HCT116 (cell line): ENCODE measurements around the gene CD96. TPM values are rescaled to one million over a fixed set of nuclear protein-coding genes. Genes with fewer than 3 reads are reported as not detected.

ENCODE experiments used
- ATAC-seq: fragments of 200-7000 bp; cut with Tn5 transposase; 2 replicates; pipeline ENCODE4 v1.9.1; 2020; ENCODE audit warnings: mild to moderate bottlenecking, moderate library complexity
- BruUV-seq: library from RNA; stranded (reverse); fragments of 400-500 nt; replicated peaks from 2 replicates; lab custom pipeline; 2021; lab: Mats Ljungman, UMichigan
- CTCF ChIA-PET: fragments of 300-600 bp; sonication (Branson Sonifier 250); formaldehyde crosslinking; loops from one replicate; lab custom pipeline; 2021; ENCODE audit warnings: antibody characterized with exemption; lab: Charles Lee
- POLR2A ChIA-PET: fragments of 300-600, 350-600 bp; sonication (Branson Sonifier 250); formaldehyde crosslinking; loops from one replicate; lab custom pipeline; 2021; ENCODE audit warnings: antibody characterized with exemption; lab: Charles Lee
- RAD21 ChIA-PET, 2 experiments: fragments of 300-600 bp; sonication (Branson Sonifier 250); formaldehyde crosslinking; loops; one replicate each; lab custom pipeline; 2023; ENCODE audit warnings: low total read pairs in 2 of 2; ENCODE audit not compliant: uncharacterized antibody in 2 of 2, unreplicated experiment in 2 of 2, low non-redundant PET in 1 of 2; lab: Charles Lee
- DNase-seq: peaks from one replicate; pipeline ENCODE4 v3.0.0-alpha.2; 2010; ENCODE audit warnings: low read depth, low spot score
- H2AFZ ChIP-seq: fragments of 200-600 bp; shearing (Covaris generic), sonication (generic); 2 replicates; pipeline ENCODE4 v1.6.1; 2017; ENCODE audit warnings: low read depth, mixed run types, mixed read lengths, antibody characterized with exemption, low read length; ENCODE audit not compliant: poor library complexity, severe bottlenecking
- H3K27ac ChIP-seq: 2 replicates; pipeline ENCODE4 v1.5.1; 2012; ENCODE audit warnings: low read depth, low read length
- H3K27me3 ChIP-seq: fragments of 200-600 bp; sonication (generic); 2 replicates; pipeline ENCODE4 v1.6.1; 2016; ENCODE audit warnings: mixed run types, low read length, mixed read lengths; ENCODE audit not compliant: insufficient read depth
- H3K36me3 ChIP-seq, 2 experiments: fragments of 200-500 bp in 1 of 2; fragments of 200-600 bp in 1 of 2; sonication (Bioruptor generic) in 1 of 2; sonication (generic) in 1 of 2; 2 replicates each; pipeline versions ENCODE4 v1.5.1 to v1.6.1; 2014 to 2016; ENCODE audit warnings: low read length in 2 of 2, inconsistent platforms in 1 of 2, mixed read lengths in 1 of 2, mixed run types in 1 of 2; ENCODE audit not compliant: insufficient read depth in 2 of 2, control insufficient read depth in 1 of 2
- H3K4me1 ChIP-seq, 2 experiments: fragments of 200-600 bp in 1 of 2; sonication (generic) in 1 of 2; 2 replicates each; pipeline versions ENCODE4 v1.5.1 to v1.6.1; 2012 to 2017; ENCODE audit warnings: low read length in 2 of 2, inconsistent platforms in 1 of 2, mild to moderate bottlenecking in 1 of 2, mixed read lengths in 1 of 2, mixed run types in 1 of 2, moderate library complexity in 1 of 2; ENCODE audit not compliant: insufficient read depth in 2 of 2, control insufficient read depth in 1 of 2
- H3K4me2 ChIP-seq: fragments of 200-600 bp; sonication (generic); 2 replicates; pipeline ENCODE4 v1.6.1; 2017; ENCODE audit warnings: mixed run types, low read length, mixed read lengths
- H3K4me3 ChIP-seq, 2 experiments: fragments of 200-600 bp in 1 of 2; sonication (generic) in 1 of 2; replicated peaks in 1 of 2; 2 replicates each; pipeline ENCODE4 v1.5.1; 2011 to 2016; ENCODE audit warnings: low read length in 2 of 2, control low read depth in 1 of 2, low read depth in 1 of 2, mild to moderate bottlenecking in 1 of 2, mixed read lengths in 1 of 2, mixed run types in 1 of 2
- H3K79me2 ChIP-seq: fragments of 200-600 bp; sonication (generic); 2 replicates; pipeline ENCODE4 v1.6.1; 2017; ENCODE audit warnings: mild to moderate bottlenecking, mixed run types, low read length, moderate library complexity, mixed read lengths; ENCODE audit not compliant: insufficient read depth
- H3K9ac ChIP-seq: fragments of 200-600 bp; sonication (generic); 2 replicates; pipeline ENCODE4 v1.6.1; 2016; ENCODE audit warnings: low read length, mixed read lengths
- H3K9me2 ChIP-seq: fragments of 200-600 bp; sonication (generic), shearing (Covaris generic); 2 replicates; pipeline ENCODE4 v1.6.1; 2017; ENCODE audit warnings: mixed run types, mild to moderate bottlenecking, moderate library complexity; ENCODE audit not compliant: insufficient read depth
- H3K9me3 ChIP-seq, 2 experiments: fragments of 200-500 bp in 1 of 2; fragments of 200-600 bp in 1 of 2; sonication (Bioruptor generic) in 1 of 2; sonication (generic) in 1 of 2; 2 replicates each; pipeline ENCODE4 v1.6.1; 2014 to 2017; ENCODE audit warnings: low read length in 2 of 2, mixed read lengths in 2 of 2, inconsistent platforms in 1 of 2, low read depth in 1 of 2, mild to moderate bottlenecking in 1 of 2, mixed run types in 1 of 2, moderate library complexity in 1 of 2; ENCODE audit not compliant: control insufficient read depth in 1 of 2, insufficient read depth in 1 of 2
- H4K20me1 ChIP-seq: fragments of 200-600 bp; sonication (generic), shearing (Covaris generic); 2 replicates; pipeline ENCODE4 v1.6.1; 2017; ENCODE audit warnings: mixed run types, mild to moderate bottlenecking, moderate library complexity; ENCODE audit not compliant: insufficient read depth
- CBX3 ChIP-seq: IDR thresholded peaks from 2 replicates; pipeline ENCODE4 v1.6.1; 2012; ENCODE audit warnings: low read depth
- CEBPB ChIP-seq: IDR thresholded peaks from 2 replicates; pipeline ENCODE4 v1.6.1; 2012; ENCODE audit warnings: low read depth
- EGR1 ChIP-seq: IDR thresholded peaks from 2 replicates; pipeline ENCODE4 v1.6.1; 2012; ENCODE audit warnings: low read depth
- ELF1 ChIP-seq: IDR thresholded peaks from 2 replicates; pipeline ENCODE4 v1.6.1; 2012; ENCODE audit warnings: low read depth, borderline replicate concordance
- EZH2 ChIP-seq: fragments of 200-600 bp; sonication (generic); IDR thresholded peaks from 2 replicates; pipeline ENCODE4 v1.6.1; 2017; ENCODE audit warnings: antibody characterized with exemption, mixed run types
- EZH2phosphoT487 ChIP-seq: fragments of 200-600 bp; IDR thresholded peaks from 2 replicates; pipeline ENCODE4 v1.6.1; 2018; ENCODE audit warnings: antibody characterized with exemption, borderline replicate concordance
- FOSL1 ChIP-seq: IDR thresholded peaks from 2 replicates; pipeline ENCODE4 v1.6.1; 2012; ENCODE audit warnings: low read depth
- POLR2A ChIP-seq: IDR thresholded peaks from 2 replicates; pipeline ENCODE4 v1.7.0; 2011; ENCODE audit warnings: borderline replicate concordance; ENCODE audit not compliant: insufficient read depth, insufficient read length; ENCODE audit errors: extremely low read depth
- RAD21 ChIP-seq: IDR thresholded peaks from 2 replicates; pipeline ENCODE4 v1.6.1; 2012; ENCODE audit warnings: low read depth, mild to moderate bottlenecking
- SIN3A ChIP-seq: IDR thresholded peaks from 2 replicates; pipeline ENCODE4 v1.6.1; 2012; ENCODE audit warnings: low read depth
- SP1 ChIP-seq: IDR thresholded peaks from 2 replicates; pipeline ENCODE4 v1.6.1; 2012; ENCODE audit warnings: low read depth
- SRF ChIP-seq: IDR thresholded peaks from 2 replicates; pipeline ENCODE4 v1.6.1; 2012; ENCODE audit warnings: low read depth
- TCF7L2 ChIP-seq: IDR thresholded peaks from 2 replicates; pipeline ENCODE4 v1.7.0; 2011; ENCODE audit warnings: borderline replicate concordance, inconsistent platforms; ENCODE audit not compliant: insufficient read depth, insufficient read length; ENCODE audit errors: extremely low read depth
- YY1 ChIP-seq: IDR thresholded peaks from 2 replicates; pipeline ENCODE4 v1.6.1; 2011; ENCODE audit warnings: low read length, low read depth, moderate library complexity, mild to moderate bottlenecking; ENCODE audit not compliant: insufficient replicate concordance; ENCODE audit errors: extremely low read depth
- ZFX ChIP-seq: fragments of 450-650 bp; IDR thresholded peaks from 2 replicates; pipeline ENCODE4 v1.6.1; 2017
- intact Hi-C: fragments of 100-400 bp; cut with micrococcal nuclease; formaldehyde crosslinking; loops from 2 replicates; pipeline ENCODE4 v1.10.0; 2022
- total RNA-seq: library from RNA; stranded (reverse); gene quantifications from one replicate; pipeline ENCODE4 v1.2.1, GENCODE V29; 2021; ENCODE audit not compliant: unreplicated experiment
- TF ChIP-seq, protein P1 (sequence below): IDR thresholded peaks from 2 replicates; pipeline ENCODE4 v1.6.1; 2012
- TF ChIP-seq, protein P2 (sequence below): IDR thresholded peaks from 2 replicates; pipeline ENCODE4 v1.6.1; 2011; ENCODE audit warnings: mild to moderate bottlenecking, low read length, moderate library complexity; ENCODE audit not compliant: insufficient replicate concordance; ENCODE audit errors: extremely low read depth
- TF ChIP-seq, protein P3 (sequence below): IDR thresholded peaks from 2 replicates; pipeline ENCODE4 v1.6.1; 2012
- TF ChIP-seq, protein P4 (sequence below): IDR thresholded peaks from 2 replicates; pipeline ENCODE4 v1.6.1; 2012; ENCODE audit warnings: low read depth

Gene CD96
- total RNA-seq, 1 experiment from 2014 or later = 0.42 TPM

DNA sequence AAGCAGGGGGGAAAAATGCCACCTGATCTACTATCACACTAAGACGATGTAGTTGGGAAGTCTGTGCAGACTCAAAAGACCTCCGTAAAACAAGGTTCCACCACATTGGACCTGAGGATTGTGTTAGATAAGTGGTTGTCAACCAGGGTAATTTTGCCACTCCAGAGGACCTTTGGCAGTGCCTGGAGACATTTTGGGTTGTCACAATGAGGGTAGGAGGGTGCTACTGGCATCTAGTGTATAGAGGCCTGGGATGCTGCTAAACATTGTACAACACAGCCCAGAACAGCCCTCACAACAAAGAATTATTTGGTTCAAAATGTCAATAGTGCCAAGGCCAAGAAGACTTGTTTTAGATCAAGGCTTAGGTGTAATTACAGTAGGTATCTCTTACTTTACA, 67.7 kb downstream of the CD96 start:
- H3K4me2 ChIP-seq = peak overlapping the region; percentile 46
- H3K79me2 ChIP-seq = no peaks in the 10 kb centered on the region
- no peaks in the 10 kb centered on the region for H3K27me3 ChIP-seq
- ATAC-seq (no peak), DNase-seq (no peak)
- H3K4me1 ChIP-seq = peaks cover 6 to 67% of the 10 kb centered on the region in 2 experiments
- H3K9ac ChIP-seq = peak overlapping the region; percentile 46
- H3K27ac ChIP-seq = peak overlapping the region; percentile 55
- ChIA-PET RAD21 (no interaction called here), CTCF (no interaction called here), POLR2A (no interaction called here)
- no peaks in the 10 kb centered on the region for H4K20me1 ChIP-seq
- no peaks in the 10 kb centered on the region for H3K9me3 ChIP-seq
- H3K9me2 ChIP-seq = no peaks in the 10 kb centered on the region
- no TSS peak for BruUV-seq
- H3K4me3 ChIP-seq = no peak overlapping the region
- intact Hi-C loops = no loop called here
- H2AFZ ChIP-seq = no peak overlapping the region
- no peaks in the 10 kb centered on the region for H3K36me3 ChIP-seq
- TF ChIP-seq ELF1 (no peak), EGR1 (no peak), RAD21 (no peak), EZH2phosphoT487 (no peak), ZFX (no peak), SP1 (no peak), CEBPB (no peak), TCF7L2 (no peak), EZH2 (no peak), CBX3 (no peak), YY1 (no peak), POLR2A (no peak), SIN3A (no peak), FOSL1 (no peak), SRF (no peak)
- TF ChIP-seq, protein P1, sequence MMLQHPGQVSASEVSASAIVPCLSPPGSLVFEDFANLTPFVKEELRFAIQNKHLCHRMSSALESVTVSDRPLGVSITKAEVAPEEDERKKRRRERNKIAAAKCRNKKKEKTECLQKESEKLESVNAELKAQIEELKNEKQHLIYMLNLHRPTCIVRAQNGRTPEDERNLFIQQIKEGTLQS = no peak
- TF ChIP-seq, protein P2, sequence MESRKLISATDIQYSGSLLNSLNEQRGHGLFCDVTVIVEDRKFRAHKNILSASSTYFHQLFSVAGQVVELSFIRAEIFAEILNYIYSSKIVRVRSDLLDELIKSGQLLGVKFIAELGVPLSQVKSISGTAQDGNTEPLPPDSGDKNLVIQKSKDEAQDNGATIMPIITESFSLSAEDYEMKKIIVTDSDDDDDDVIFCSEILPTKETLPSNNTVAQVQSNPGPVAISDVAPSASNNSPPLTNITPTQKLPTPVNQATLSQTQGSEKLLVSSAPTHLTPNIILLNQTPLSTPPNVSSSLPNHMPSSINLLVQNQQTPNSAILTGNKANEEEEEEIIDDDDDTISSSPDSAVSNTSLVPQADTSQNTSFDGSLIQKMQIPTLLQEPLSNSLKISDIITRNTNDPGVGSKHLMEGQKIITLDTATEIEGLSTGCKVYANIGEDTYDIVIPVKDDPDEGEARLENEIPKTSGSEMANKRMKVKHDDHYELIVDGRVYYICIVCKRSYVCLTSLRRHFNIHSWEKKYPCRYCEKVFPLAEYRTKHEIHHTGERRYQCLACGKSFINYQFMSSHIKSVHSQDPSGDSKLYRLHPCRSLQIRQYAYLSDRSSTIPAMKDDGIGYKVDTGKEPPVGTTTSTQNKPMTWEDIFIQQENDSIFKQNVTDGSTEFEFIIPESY = no peak
- TF ChIP-seq, protein P3, sequence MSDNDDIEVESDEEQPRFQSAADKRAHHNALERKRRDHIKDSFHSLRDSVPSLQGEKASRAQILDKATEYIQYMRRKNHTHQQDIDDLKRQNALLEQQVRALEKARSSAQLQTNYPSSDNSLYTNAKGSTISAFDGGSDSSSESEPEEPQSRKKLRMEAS = no peak
- TF ChIP-seq, protein P4, sequence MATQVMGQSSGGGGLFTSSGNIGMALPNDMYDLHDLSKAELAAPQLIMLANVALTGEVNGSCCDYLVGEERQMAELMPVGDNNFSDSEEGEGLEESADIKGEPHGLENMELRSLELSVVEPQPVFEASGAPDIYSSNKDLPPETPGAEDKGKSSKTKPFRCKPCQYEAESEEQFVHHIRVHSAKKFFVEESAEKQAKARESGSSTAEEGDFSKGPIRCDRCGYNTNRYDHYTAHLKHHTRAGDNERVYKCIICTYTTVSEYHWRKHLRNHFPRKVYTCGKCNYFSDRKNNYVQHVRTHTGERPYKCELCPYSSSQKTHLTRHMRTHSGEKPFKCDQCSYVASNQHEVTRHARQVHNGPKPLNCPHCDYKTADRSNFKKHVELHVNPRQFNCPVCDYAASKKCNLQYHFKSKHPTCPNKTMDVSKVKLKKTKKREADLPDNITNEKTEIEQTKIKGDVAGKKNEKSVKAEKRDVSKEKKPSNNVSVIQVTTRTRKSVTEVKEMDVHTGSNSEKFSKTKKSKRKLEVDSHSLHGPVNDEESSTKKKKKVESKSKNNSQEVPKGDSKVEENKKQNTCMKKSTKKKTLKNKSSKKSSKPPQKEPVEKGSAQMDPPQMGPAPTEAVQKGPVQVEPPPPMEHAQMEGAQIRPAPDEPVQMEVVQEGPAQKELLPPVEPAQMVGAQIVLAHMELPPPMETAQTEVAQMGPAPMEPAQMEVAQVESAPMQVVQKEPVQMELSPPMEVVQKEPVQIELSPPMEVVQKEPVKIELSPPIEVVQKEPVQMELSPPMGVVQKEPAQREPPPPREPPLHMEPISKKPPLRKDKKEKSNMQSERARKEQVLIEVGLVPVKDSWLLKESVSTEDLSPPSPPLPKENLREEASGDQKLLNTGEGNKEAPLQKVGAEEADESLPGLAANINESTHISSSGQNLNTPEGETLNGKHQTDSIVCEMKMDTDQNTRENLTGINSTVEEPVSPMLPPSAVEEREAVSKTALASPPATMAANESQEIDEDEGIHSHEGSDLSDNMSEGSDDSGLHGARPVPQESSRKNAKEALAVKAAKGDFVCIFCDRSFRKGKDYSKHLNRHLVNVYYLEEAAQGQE = no peak
